Common myeloid progenitor, CD34-positive (primary cell): ENCODE results near the gene ZGPAT.
A peak's percentile ranks its signal among the peaks of the same experiment; 100 is the strongest.

Experiments used
- CTCF ChIA-PET: fragments of 350-600 bp; sonication (Branson Sonifier 250); formaldehyde crosslinking; loops from one replicate; lab custom pipeline; 2021; ENCODE audit warnings: antibody characterized with exemption; lab: Charles Lee
- POLR2A ChIA-PET: fragments of 350-600 bp; sonication (Branson Sonifier 250); formaldehyde crosslinking; loops from one replicate; lab custom pipeline; 2021; ENCODE audit warnings: antibody characterized with exemption; lab: Charles Lee
- DNase-seq, 3 donors: peaks; one replicate each; pipeline versions ENCODE4 v3.0.0 to v3.0.0-alpha.2; 2013
- H3K27ac ChIP-seq, 2 experiments: 1 replicate in 1 of 2; 2 replicates in 1 of 2; pipeline ENCODE4 v1.7.0; 2013; ENCODE audit warnings: inconsistent platforms in 2 of 2, low read length in 2 of 2, mild to moderate bottlenecking in 2 of 2, low read depth in 1 of 2, moderate library complexity in 1 of 2; ENCODE audit not compliant: severe bottlenecking in 2 of 2, insufficient read depth in 1 of 2, poor library complexity in 1 of 2
- H3K27me3 ChIP-seq, 5 experiments: replicated peaks in 2 of 5; 1 replicate in 3 of 5; 2 replicates in 2 of 5; pipeline versions ENCODE4 v1.6.1 to v1.7.0; 2013; ENCODE audit warnings: low read length in 4 of 5, mild to moderate bottlenecking in 2 of 5, moderate library complexity in 2 of 5, inconsistent platforms in 1 of 5; ENCODE audit not compliant: insufficient read depth in 5 of 5, control insufficient read depth in 4 of 5
- H3K36me3 ChIP-seq, 4 experiments: 1 replicate in 2 of 4; 2 replicates in 2 of 4; pipeline versions ENCODE4 v1.6.1 to v1.7.0; 2013; ENCODE audit warnings: low read length in 3 of 4, control low read depth in 1 of 4, mild to moderate bottlenecking in 1 of 4; ENCODE audit not compliant: control insufficient read depth in 4 of 4, insufficient read depth in 4 of 4
- H3K4me1 ChIP-seq, 4 experiments: 1 replicate in 3 of 4; 2 replicates in 1 of 4; pipeline versions ENCODE4 v1.6.1 to v1.7.1; 2013; ENCODE audit warnings: low read length in 3 of 4, mild to moderate bottlenecking in 3 of 4, control low read depth in 1 of 4, inconsistent platforms in 1 of 4, moderate library complexity in 1 of 4; ENCODE audit not compliant: control insufficient read depth in 4 of 4, insufficient read depth in 4 of 4; ENCODE audit errors: control extremely low read depth in 1 of 4
- H3K4me3 ChIP-seq, 7 experiments: 1 replicate in 4 of 7; 2 replicates in 3 of 7; pipeline versions ENCODE4 v1.5.1 to v1.7.0; 2013; ENCODE audit warnings: mild to moderate bottlenecking in 7 of 7, low read length in 6 of 7, moderate library complexity in 6 of 7, inconsistent platforms in 2 of 7, low read depth in 2 of 7, control low read depth in 1 of 7; ENCODE audit not compliant: insufficient read depth in 4 of 7, control insufficient read depth in 1 of 7; ENCODE audit errors: extremely low read depth in 1 of 7
- H3K9me3 ChIP-seq, 5 experiments: 1 replicate in 4 of 5; 2 replicates in 1 of 5; pipeline versions ENCODE4 v1.6.1 to v1.7.1; 2013; ENCODE audit warnings: low read length in 4 of 5, mild to moderate bottlenecking in 2 of 5, inconsistent platforms in 1 of 5, low read depth in 1 of 5, moderate library complexity in 1 of 5; ENCODE audit not compliant: control insufficient read depth in 4 of 5, insufficient read depth in 2 of 5; ENCODE audit errors: control extremely low read depth in 1 of 5
- WGBS: methylation state at CpG from one replicate; pipeline ENCODE4 v1.1.5; 2013; ENCODE audit not compliant: insufficient coverage; 5-methylcytosine and 5-hydroxymethylcytosine counted together

ZGPAT gene

GRCh38 chr20:63696628-63697356, 11.0 kb upstream of the ZGPAT start, which contains the start of gene TNFRSF6B:
TNFRSF6B (plus strand) TSS chr20:63696652; CDS start chr20:63696768, 116 bp downstream.
- DNase-seq = peak in 1 of 3 donors; percentile 55
- Histone ChIP-seq H3K27ac (no peak within 1 kb of the TSS), H3K4me1 (peaks cover 0 to 21% (median 19%) of the 10 kb centered on the region in 4 experiments), H3K36me3 (peaks cover 0 to 26% (median 3%) of the 10 kb centered on the region in 4 experiments), H3K27me3 (no peaks in the 10 kb centered on the region), H3K4me3 (peak within 1 kb of the TSS in 5 of 7 experiments; percentile 47 to 78 (median 64)), H3K9me3 (no peaks in the 10 kb centered on the region)
- CTCF ChIA-PET = interaction anchor here (0.6 kb wide), 1 partner anchor 174 kb away, joined by 3 read pairs; no protein-coding TSS in a partner anchor
- POLR2A ChIA-PET = interaction anchor here (0.6 kb wide), 1 partner anchor 9 kb away, joined by 3 read pairs; no protein-coding TSS in a partner anchor
- 18% methylated on average over 38 of the region's 52 CpGs for WGBS

GRCh38 chr20:63697357-63697867, 10.4 kb upstream of the ZGPAT start:
- Histone ChIP-seq H3K36me3 (peaks cover 0 to 23% (median 3%) of the 10 kb centered on the region in 4 experiments), H3K27ac (no peak overlapping the region), H3K4me1 (peaks cover 0 to 21% (median 19%) of the 10 kb centered on the region in 4 experiments), H3K4me3 (peak overlapping the region in 4 of 7 experiments; percentile 53 to 78 (median 64)), H3K9me3 (no peaks in the 10 kb centered on the region), H3K27me3 (no peaks in the 10 kb centered on the region)
- DNase-seq = peak in 2 of 3 donors; percentile 54 to 78
- POLR2A ChIA-PET = interaction anchor here (0.6 kb wide), 1 partner anchor 9 kb away, joined by 3 read pairs; no protein-coding TSS in a partner anchor
- WGBS = 69% methylated on average over 6 of the region's 7 CpGs
- CTCF ChIA-PET = interaction anchor here (0.6 kb wide), 1 partner anchor 174 kb away, joined by 3 read pairs; no protein-coding TSS in a partner anchor

DNA sequence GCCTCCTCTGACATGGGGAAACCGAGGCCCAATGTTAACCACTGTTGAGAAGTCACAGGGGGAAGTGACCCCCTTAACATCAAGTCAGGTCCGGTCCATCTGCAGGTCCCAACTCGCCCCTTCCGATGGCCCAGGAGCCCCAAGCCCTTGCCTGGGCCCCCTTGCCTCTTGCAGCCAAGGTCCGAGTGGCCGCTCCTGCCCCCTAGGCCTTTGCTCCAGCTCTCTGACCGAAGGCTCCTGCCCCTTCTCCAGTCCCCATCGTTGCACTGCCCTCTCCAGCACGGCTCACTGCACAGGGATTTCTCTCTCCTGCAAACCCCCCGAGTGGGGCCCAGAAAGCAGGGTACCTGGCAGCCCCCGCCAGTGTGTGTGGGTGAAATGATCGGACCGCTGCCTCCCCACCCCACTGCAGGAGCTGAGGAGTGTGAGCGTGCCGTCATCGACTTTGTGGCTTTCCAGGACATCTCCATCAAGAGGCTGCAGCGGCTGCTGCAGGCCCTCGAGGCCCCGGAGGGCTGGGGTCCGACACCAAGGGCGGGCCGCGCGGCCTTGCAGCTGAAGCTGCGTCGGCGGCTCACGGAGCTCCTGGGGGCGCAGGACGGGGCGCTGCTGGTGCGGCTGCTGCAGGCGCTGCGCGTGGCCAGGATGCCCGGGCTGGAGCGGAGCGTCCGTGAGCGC, 9.8 kb upstream of the ZGPAT start:
- CTCF ChIA-PET = interaction anchor here (1.0 to 1.1 kb wide), 3 partner anchors 9 to 166 kb away, joined by 3 to 5 read pairs (median 3); partner anchors contain the start of genes ARFRP1 and ZGPAT
- Histone ChIP-seq H3K27me3 (no peaks in the 10 kb centered on the region), H3K4me3 (no peak overlapping the region), H3K36me3 (peaks cover 0 to 23% (median 3%) of the 10 kb centered on the region in 4 experiments), H3K27ac (no peak overlapping the region), H3K4me1 (peaks cover 0 to 21% (median 19%) of the 10 kb centered on the region in 4 experiments), H3K9me3 (no peaks in the 10 kb centered on the region)
- WGBS = 87% methylated on average over 20 of the region's 40 CpGs
- DNase-seq = no peak
- POLR2A ChIA-PET = no interaction called here

DNA sequence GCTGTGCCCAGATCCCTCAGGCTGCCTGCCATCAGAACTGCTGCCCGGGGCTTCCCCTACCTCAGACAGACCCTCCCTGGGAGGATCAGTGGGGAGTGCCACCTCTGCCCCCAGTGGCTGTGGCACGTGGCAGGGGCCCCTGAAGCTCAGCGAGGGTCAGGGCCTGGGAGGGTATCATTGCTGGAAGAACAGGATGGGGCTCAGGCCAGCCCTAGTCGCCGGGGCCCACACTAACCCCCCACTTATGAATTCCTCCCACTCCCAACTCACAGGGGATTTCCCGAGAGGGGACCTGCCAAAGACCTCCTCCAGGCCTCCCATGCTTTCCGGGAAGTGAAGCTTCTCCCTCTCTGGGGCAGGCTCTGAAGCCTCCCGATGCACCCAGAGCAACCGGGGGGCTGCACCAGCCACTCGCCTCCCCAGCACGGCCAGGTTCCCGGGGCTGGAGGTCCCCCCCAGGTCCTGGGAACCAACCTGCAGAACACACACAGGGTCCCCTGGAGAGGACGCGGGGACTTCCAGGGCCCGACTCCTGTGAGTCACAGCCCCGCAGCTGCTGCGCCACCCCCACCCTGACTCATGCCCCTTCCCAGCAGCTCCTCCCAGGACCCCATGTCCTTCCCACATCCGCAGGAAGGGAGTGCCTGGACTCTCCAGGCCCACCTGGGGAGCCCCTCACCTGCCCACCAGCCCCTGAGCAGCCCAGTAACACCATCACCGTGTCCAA, 8.9 kb upstream of the ZGPAT start:
- CTCF ChIA-PET = interaction anchor here (1.0 to 1.1 kb wide), 3 partner anchors 9 to 165 kb away, joined by 3 to 5 read pairs (median 3); partner anchors contain the start of genes ARFRP1 and ZGPAT
- 88% methylated on average over 18 of the region's 19 CpGs for WGBS
- Histone ChIP-seq H3K36me3 (peaks cover 0 to 27% (median 6%) of the 10 kb centered on the region in 4 experiments), H3K9me3 (no peaks in the 10 kb centered on the region), H3K27ac (no peak overlapping the region), H3K4me3 (no peak overlapping the region), H3K27me3 (no peaks in the 10 kb centered on the region), H3K4me1 (peaks cover 0 to 21% (median 19%) of the 10 kb centered on the region in 4 experiments)
- no peak for DNase-seq
- POLR2A ChIA-PET = no interaction called here

- 93% methylated on average over 20 of the region's 24 CpGs for WGBS
- DNase-seq = no peak
- H3K27ac ChIP-seq = no peak overlapping the region
- H3K4me3 ChIP-seq = no peak overlapping the region
- peaks cover 0 to 21% (median 19%) of the 10 kb centered on the region in 4 experiments for H3K4me1 ChIP-seq
- H3K36me3 ChIP-seq = peaks cover 0 to 28% (median 12%) of the 10 kb centered on the region in 4 experiments
- H3K27me3 ChIP-seq = no peaks in the 10 kb centered on the region
- H3K9me3 ChIP-seq = no peaks in the 10 kb centered on the region
- POLR2A ChIA-PET = no interaction called here
- CTCF ChIA-PET = interaction anchor here (1.1 kb wide), 1 partner anchor 9 kb away, joined by 5 read pairs; no protein-coding TSS in a partner anchor
Observed at GRCh38 chr20:63699466-63700198, 8.2 kb upstream of the ZGPAT start.
